Prostate gland (tissue), 2 donors: ENCODE data around the gene PPP1CB.

ENCODE experiments used
- POLR2A ChIP-seq: fragments of 450-650 bp; IDR thresholded peaks from one replicate; pipeline ENCODE4 v1.6.1; 2016; ENCODE audit warnings: antibody characterized with exemption, mild to moderate bottlenecking
- POLR2AphosphoS5 ChIP-seq: sonication (generic); formaldehyde crosslinking; IDR thresholded peaks from one replicate; pipeline ENCODE4 v1.6.1; 2017; ENCODE audit warnings: antibody characterized with exemption
- TF ChIP-seq, protein P1 (sequence below), 4 experiments: fragments of 200-600 bp in 2 of 4; fragments of 450-650 bp in 2 of 4; sonication (generic) in 2 of 4; IDR thresholded peaks; 1 replicate in 3 of 4; 2 replicates in 1 of 4; pipeline ENCODE4 v1.5.1; 2016 to 2019; ENCODE audit warnings: antibody characterized with exemption in 4 of 4, mild to moderate bottlenecking in 2 of 4, moderate library complexity in 2 of 4

- TF ChIP-seq, protein P1, sequence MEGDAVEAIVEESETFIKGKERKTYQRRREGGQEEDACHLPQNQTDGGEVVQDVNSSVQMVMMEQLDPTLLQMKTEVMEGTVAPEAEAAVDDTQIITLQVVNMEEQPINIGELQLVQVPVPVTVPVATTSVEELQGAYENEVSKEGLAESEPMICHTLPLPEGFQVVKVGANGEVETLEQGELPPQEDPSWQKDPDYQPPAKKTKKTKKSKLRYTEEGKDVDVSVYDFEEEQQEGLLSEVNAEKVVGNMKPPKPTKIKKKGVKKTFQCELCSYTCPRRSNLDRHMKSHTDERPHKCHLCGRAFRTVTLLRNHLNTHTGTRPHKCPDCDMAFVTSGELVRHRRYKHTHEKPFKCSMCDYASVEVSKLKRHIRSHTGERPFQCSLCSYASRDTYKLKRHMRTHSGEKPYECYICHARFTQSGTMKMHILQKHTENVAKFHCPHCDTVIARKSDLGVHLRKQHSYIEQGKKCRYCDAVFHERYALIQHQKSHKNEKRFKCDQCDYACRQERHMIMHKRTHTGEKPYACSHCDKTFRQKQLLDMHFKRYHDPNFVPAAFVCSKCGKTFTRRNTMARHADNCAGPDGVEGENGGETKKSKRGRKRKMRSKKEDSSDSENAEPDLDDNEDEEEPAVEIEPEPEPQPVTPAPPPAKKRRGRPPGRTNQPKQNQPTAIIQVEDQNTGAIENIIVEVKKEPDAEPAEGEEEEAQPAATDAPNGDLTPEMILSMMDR (IDR thresholded peaks at IDR 0.05), result no peak
- TF ChIP-seq POLR2A, result no peak
- TF ChIP-seq POLR2AphosphoS5, result no peak
These were observed 44.0 kb upstream of the PPP1CB start for GRCh38 chr2:28707592-28707991.
